RPMI7951 (cell line): ENCODE data around the gene CCDC112. TPM values are rescaled to one million over a fixed set of nuclear protein-coding genes. Genes with fewer than 3 reads are reported as not detected.

ENCODE experiments used
- DNase-seq: peaks from one replicate; pipeline ENCODE4 v3.0.0-alpha.2; 2012; ENCODE audit warnings: low read depth
- total RNA-seq: library from RNA; depleted of rRNA; stranded (reverse); fragments of >200 nt; shearing (Covaris generic); gene quantifications from 2 replicates; pipeline ENCODE4 v1.2.3, GENCODE V29; 2014

The CCDC112 gene
- total RNA-seq, 1 experiment from 2014 or later: 8.9 TPM

DNA sequence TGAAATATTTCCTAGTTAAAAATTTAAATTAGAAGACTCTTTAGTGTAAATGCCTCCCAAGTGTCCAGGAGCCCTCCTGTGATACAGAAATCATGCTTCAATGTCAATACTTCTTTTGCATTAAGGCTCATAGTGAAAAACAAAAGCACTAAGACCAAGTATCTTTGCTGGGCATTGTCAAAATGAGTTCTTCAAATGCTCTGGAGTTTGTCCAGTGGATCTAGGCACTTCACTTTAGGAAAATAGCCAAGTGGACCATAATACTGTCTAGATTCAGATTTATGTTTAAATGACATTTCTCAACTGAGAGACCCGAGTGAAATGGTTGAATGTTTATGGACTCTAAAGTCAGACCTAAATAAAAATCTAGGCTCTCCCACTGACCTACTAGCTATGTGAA, 21.3 kb upstream of the CCDC112 start:
- DNase-seq: no peak

DNA sequence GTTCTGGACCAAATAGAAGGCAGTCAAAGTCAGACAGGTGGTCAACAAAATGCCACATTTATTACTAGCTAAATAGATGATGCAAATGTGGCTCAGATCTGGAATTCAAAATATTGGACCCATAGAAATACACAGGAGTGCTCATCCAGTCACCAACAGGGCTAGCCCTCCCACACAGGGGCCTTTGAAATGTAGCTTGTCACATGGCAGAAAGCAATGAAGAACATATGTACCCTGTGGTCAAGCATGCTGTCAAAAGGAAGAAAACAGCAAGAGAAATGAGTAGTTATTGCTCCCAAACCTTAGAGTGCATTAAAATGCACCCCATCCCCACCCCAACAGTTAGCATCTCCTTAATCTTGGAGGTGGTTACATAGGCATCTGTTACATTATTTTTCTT, 20.9 kb upstream of the CCDC112 start:
- DNase-seq: no peak

DNA sequence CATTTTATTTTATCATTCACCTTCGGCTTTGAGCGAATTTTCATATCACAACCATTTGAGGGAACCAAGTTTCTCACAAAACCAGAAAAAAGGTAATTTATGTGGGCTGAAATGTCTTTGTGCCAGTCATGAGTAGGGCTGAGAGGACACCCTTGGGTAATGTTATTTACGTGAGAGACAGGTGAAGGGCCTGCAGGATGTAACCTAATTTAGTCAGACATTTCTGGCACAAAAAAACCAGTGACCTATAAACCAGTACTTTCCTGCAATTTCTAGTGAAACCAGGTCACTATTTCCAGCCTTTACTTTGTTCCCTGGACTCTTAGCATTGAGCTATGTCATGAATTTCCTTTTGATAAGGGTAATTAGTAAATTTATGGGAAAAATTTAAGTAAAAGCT, 17.2 kb upstream of the CCDC112 start:
- DNase-seq: no peak

DNA sequence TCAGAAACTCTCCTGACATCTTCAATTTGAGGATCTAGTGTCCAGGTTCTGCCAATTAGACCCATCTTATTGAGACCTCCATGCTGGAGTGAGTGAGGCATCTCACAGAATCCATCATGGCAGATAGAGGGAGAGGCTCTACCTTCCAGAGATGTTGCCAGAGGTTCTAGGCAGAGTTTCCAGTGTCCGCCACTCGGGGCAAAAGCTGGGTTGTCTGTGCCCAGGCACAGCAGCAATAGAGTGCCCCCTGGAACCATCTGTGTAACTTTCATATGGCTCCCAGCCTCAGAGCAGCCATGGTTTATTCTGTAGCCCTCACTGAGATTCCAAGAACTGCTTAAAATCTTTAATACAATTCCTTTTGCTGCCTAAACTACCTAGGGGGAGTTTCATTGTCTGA, 16.6 kb upstream of the CCDC112 start:
- DNase-seq: no peak

DNA sequence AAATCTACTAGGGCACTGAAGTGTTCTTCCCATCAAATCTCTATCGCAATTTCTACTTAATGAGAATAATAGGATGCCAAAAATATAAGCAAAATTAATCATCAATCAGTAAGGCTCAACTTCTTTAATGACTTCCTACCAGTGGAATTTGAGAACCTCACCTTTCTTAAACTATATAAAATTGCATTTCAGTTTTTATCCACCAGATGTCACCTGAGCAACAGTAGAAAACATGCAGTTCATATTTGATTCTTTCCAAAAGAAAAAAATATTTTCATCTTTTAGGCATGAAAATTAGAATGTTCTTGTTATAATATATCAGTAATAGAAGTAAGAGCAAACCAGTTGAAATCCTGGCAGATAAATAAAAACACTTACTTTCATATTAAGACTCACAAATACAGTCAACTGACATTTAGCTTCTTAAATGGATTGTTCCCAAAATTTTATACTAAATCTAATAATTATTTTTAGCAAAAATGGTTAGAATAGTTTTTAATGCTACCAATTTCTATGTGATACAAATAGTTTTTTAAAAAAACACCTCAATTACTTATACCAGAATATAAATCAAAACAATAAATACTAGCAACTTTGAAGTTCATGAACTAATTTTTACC, 13.4 kb upstream of the CCDC112 start:
- peak; percentile 44 for DNase-seq

DNA sequence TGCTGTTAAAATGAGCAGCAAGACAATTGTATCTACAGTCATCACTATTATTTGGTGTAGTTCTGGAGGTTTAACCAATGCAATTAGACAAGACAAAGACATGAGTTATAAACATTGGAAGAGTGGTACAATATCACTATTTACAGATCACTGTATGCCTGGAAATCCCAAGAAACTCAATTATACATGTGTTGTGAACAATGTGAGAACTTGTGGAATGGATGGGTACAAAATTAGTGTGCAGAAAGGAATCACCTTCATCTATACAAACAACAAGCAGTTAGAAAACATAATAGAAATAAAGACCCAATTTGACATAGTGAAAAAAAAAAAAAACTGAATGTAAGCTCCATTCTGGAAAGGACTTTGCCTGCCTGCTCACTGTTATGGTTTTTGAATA, 12.4 kb upstream of the CCDC112 start:
- no peak for DNase-seq

DNA sequence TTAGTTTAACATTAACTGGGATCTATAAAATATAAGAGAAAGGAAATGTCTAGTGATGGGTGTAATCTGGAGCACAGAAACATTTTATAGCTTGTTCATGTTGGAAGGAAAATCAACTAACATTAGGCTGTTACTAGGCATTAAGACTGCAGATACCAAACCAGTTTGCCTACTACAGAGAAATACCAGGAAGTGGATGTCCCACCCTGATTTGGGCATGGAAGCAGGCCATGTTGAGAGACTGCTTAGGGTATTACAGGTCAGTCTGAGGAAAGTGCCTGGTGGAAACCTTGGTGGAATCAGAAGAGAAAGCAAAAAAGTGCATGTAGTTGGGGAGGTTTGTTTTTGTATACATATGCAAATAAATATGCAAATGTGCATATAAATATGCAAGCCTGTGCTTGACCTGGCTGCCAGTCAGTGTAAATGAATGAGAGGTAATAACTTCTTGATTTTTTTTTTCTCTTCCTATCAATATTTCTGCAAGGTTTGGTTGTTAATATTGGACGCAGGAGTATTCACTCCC, 9.6 kb upstream of the CCDC112 start:
- DNase-seq: no peak

DNA sequence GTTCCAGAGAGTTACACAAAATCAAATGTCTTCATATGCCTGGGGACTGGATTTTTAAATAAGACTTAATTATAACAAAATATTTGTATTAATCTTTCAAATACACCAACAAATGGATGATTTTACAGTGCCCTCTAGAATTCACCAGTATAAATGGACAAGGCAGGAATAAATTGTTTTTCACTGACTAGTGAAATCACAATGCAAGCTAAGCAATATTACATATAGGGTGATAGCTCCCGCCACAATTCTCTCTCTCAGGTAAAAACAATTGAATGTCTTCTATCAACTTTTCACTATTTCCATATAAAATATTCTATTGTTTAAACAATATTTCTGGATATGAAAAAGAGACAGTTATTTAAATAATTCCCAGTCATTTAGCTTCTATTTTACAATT, 8.0 kb upstream of the CCDC112 start:
- no peak for DNase-seq

DNA sequence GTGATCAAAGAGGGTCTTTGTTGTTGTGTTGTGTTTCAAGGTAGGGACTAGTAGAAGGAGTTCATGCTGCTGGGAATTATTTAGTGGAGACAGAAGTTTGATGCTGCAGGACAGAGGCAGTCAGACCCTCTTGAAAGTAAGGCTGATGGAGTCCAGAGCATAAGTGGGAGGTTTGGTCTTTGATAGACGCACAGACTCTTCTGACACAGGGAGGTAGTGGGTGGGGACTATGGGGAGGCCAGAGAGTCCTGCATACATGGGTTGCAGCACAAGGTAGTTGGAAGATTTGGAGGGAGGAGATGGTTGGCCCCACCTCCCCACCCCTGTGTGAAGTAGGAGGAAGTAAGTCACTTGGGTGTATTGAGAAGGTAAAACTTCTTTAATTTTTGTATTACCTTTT, 2.4 kb upstream of the CCDC112 start:
- DNase-seq: no peak

DNA sequence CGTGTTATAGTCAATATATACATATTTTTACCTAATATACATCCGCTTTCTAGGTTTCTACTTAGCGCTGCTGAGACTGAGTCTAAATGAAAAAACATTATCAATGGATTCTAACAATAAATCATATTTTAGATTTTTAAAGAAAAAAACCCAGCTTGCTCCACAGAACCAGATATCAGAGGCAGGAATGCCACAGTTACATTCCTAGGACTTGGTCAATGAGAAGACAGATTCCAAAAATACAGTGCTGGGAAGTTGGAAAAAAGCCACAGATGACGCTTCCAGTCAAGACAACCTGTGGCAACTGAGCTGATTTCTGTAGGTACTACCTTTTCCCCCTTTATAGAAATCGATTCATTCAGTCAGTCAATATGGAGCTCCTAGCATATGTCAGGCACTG, 577 bp upstream of the CCDC112 start:
- DNase-seq: peak; percentile 25

DNA sequence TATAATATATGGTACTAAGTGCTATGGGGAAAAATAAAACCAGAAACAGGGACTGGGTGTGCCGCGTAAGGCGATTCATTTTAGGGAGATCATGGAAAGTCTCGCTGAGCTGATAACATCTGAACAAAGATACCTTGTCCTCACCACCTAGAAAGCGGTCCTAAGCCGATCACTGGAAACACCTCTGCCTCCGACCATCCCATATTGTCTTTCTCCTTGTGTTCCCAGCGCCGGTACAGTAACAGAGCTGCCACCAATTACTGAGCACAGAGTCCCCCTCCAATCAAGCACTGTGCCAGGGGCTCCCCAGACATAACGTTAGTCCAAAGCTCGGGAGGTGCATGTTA, 704 bp downstream of the CCDC112 start:
- DNase-seq: no peak

DNA sequence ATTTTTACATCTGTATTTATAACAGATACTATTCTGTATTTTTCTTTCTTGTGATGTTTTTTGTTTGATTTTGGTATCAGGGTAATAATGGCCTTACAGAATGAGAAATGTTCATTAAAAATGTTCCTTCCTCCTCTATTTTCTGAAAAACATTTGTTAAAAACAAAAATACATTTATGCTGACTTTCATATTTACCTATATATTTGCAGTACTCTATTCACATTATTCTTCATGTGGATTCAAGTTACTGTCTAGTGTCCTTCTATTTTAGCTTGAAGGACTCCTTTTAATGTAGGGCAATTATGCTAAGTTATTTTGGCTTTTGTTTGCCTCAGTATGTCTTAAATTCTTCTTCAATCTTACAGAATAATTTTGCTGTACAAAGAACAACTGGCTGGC, 5.1 kb downstream of the CCDC112 start:
- DNase-seq: no peak

DNA sequence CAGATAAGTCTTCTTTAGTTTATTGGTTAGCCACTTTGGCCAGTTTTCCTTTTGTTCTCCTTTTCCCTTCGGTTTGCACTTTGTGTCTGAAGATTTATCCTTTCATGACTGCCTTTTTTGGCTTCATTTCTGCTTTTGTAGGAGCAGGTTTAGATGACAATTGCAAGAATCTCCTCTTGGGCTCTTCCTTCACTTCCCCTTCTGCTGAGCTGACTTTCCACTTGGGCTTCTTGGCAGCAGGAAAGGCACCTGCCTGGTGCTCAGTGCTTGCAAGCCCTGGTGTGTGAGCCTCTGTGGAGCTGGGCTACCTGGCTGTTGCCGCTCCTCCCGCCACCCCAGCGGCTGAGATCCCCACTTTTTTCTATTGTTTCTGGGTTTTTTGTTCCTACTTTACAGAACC, 7.3 kb downstream of the CCDC112 start:
- no peak for DNase-seq

DNA sequence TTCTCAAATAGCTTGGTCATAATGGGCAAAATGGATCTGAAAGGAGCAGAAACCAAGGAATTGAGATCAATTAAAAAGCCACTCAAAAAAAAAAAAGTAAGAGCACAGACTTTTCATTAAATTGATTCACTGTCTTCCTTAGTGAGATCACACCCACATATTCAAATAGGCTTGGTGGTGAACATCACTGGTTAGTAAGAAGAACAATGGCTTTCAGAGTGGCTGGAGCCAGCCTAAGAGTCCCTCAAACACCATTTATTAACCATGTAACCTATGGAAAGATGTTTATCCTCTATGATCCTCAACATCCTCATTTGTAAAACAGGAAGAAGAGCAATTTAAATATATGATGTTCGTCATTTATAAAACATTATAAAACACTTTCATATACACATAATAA, 12.4 kb downstream of the CCDC112 start:
- DNase-seq: no peak

DNA sequence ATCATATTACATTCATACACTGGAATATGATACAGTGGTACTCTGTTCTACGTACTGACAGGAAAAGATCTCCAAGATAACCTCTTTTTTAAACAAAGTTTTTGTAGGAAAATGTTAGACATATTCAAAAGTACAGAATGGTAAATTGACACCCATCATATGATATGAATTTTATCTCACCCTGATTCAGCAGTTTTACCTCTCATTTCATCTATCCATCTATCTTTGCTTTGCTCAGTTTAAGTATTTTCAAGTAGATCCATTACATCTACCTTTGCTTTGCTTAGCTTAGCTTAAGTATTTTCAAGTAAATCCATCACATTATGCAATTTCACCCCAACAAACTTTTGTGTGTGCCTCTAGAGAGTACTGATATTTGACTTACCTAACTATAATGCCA, 14.3 kb downstream of the CCDC112 start:
- DNase-seq: no peak

DNA sequence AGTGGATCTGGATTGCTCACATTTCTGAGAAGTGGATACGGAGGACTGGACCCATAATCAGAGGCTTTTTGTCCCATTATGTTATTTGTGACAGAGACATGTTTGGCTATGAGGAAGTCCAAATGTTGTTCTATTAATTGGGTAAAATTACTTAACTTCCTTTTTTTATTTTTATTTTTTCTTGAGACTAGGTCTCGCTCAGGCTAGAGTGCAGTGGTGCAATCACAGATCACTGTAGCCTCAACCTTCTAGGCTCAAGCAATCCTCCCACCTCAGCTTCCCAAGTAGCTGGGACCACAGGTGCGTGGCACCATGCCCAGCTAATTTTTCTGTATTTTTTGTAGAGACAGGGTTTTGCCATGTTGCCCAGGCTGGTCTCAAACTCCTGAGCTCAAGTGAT, 21.9 kb downstream of the CCDC112 start:
- no peak for DNase-seq

DNA sequence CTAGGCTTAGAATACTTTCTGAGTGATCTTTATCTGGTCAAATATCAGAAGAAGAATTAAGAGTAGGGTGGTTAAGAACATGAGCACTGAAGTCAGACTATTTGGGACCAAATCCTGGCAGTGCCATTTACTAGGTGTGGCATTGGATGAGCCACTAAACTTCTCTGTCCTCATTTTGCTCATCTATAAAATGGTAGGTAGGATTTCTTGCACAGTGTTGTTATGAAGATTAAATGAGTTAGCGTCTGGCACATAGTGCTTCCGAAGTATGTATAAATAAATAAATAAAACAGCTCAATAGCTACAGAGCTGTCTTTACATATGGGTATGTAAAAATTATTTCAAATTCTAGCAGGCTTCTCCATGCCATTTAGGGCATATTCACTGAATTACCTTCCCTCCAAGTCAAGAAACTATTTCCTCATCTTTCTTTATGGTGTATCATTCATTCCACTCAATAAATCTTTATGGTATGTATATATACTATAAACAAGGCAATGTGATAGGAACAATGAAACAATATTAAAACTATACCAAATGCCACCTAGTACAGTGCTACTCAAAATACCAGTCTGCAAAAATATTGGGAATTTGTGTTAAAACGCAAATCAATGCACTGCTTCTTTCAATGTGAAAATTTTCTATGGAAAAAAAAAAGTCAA, 24.0 kb downstream of the CCDC112 start:
- no peak for DNase-seq

DNA sequence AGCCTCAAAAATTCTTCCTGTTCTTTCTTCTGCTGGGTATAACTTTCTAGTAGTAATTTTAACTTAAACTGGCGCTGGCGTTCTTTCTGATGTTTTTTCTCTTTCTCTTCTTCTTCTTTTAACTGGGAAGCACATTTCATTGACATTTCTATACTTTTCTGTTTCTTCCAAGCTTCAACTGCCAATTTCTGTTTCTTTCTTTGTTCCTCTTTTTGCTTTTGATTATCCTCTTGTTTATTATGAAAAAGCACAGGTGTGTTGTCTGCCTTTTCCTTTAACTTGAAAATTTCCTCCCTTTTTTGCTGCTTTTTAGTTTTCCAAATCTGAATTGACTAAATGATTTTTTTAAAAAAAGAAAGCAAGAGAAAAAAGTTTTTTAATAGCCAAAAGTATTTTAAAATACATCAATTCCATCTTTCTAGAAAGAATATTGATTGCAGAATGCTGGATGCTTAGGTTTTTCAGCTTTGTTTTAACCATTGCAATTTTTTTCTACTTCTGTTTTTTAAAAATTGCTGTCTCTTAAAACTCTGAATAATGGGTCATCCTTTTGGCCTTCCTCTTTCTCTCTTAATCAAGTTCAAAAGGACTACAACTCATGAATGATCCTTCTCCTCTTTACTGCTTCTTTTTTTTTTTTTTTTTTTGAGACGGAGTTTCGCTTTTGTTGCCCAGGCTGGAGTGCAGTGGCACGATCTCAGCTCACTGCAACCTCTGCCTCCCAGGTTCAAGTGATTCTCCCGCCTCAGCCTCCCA, 25.0 kb downstream of the CCDC112 start:
- no peak for DNase-seq

DNA sequence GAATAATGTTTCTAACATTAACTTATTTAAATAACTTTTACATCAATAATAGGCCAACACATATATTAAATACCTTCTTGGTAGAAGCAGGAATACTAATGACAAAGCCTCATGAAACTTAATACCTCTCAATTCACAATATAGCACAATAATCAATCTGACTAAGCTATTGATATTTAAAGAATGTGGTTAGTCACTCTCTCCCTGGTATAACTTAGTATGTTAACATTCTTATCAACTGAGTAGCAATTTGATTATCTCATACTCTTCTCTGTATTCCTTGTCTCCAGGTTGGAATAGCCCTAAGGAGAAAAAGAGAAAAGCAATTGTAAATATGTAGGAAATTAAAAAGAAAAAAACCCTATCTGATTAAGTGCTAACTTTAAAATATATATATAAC, 28.8 kb downstream of the CCDC112 start:
- DNase-seq: no peak

DNA sequence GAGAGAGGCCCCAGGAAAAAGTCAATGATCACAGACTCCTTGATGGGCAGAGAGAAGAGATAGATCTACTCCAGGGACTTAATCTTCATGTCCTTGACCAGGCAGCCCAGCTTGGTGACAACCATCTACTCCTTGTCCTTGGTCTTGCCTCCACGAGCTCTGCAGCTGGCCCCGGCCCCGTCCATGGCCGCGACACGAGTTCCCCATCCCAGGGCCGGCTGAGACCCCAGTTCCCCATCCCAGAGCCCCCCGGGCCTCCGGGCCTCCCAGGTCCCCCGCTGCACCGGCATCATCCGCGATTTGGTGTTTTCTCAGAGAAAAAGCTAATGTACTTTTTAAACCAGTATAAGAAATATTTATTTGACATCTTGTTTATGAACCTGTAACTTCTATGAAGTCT, 31.2 kb downstream of the CCDC112 start:
- DNase-seq: no peak

DNA sequence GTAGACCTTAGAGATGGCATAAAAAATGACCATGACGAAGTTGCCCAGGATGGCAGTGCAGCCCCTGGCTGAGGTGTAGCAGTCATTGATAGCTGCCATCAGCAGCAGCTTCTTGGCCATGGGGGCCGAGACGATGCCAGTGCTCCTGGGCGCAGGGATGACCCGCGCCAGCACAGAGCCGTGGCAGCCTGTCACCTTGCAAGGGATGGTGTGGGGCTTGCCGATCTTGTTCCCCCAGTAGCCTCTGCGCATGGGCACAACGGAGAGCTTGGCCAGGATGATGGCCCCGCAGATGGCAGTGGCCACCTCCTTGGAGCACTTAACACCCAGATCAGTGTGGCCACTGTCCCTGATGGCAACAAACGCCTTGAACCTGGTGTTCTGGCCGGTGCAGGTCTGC, 31.7 kb downstream of the CCDC112 start:
- DNase-seq: no peak

DNA sequence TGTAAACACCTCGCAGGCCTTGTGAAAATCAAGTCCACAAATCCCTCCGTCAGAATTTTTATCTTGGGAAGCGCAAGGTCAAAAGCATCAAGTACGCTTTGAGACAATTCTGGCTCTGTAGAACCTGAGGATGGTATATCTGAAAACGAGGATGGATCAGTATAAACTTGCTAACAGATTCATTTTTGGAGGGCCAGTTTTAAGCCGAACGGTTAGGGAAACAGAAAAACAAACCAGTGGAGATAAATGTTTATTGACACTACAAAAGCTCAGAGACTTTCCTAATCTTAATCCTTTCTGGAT, 33.4 kb downstream of the CCDC112 start:
- no peak for DNase-seq

DNA sequence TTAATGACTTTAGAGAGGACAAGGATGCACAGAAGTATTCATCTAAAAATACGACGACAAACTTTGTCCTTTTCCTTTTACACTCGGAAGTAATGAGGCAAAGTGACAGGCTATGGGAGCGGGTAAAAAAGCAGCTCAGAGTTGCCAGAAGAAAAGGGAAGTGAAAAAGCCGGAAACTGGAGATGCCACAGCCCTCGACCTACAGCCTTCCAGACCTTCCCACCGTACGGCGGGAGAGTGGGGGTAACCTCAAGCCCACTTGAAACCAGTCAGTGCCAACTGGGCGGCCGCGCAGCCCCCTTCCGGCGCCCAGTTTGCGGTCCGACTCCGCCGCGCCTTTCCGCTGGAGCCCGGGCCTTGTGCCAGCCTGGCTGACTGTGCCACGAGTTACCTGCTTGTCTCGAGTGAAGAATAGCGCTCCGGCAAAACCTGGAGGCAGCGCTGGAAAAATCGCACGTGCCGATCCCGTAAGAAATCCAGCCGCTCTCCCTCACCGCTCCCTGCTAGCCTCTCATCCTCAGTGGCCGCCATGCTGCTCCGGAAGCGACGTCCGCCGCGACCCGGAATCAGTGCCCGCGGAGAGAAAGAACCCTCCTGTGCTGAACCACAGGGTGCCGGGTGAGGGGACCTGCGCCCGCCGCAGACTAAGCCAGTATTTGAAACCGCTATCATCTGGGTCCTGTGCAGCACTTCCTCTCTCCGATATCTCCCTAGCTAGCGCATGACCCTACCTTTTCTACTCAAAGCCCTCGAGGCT, 34.0 kb downstream of the CCDC112 start, which contains the start of gene PGGT1B:
TSS of gene PGGT1B (minus strand) at position 557 of the 757 bp plus-strand sequence. CDS start at position 531, 26 bp downstream.
- peak; percentile 65 for DNase-seq
